ENCODE data around the gene CLGN.

CLGN gene

GRCh38 chr4:140374130-140374477 lies 53.3 kb downstream of the CLGN start:
- DNase-seq (ENCODE audit: low read depth): no peak

- DNase-seq (ENCODE audit: low read depth): peak; percentile 95
Measured at GRCh38 chr4:140373328-140374129, 53.9 kb downstream of the CLGN start, which contains the start of gene SCOC. TSS of gene SCOC (plus strand) at chr4:140373646. CDS start at chr4:140379171, 5,525 bp downstream.

GRCh38 chr4:140372751-140373327 lies 54.6 kb downstream of the CLGN start:
- no peak for DNase-seq (ENCODE audit: low read depth)

- DNase-seq (ENCODE audit: low read depth): no peak
Measured at GRCh38 chr4:140368686-140369085, 58.8 kb downstream of the CLGN start.

GRCh38 chr4:140367738-140368137 lies 59.7 kb downstream of the CLGN start:
- no peak for DNase-seq (ENCODE audit: low read depth)

GRCh38 chr4:140363558-140363957 lies 63.9 kb downstream of the CLGN start:
- DNase-seq (ENCODE audit: low read depth): no peak

- DNase-seq (ENCODE audit: low read depth): no peak
Measured at GRCh38 chr4:140363051-140363450, 64.4 kb downstream of the CLGN start.

- no peak for DNase-seq (ENCODE audit: low read depth)
Measured at GRCh38 chr4:140361099-140361498, 66.3 kb downstream of the CLGN start.

- DNase-seq (ENCODE audit: low read depth): peak; percentile 72
Measured at GRCh38 chr4:140359562-140360427, 67.7 kb downstream of the CLGN start.

GRCh38 chr4:140358281-140358680 lies 69.2 kb downstream of the CLGN start:
- no peak for DNase-seq (ENCODE audit: low read depth)

GRCh38 chr4:140357868-140358267 lies 69.6 kb downstream of the CLGN start:
- no peak for DNase-seq (ENCODE audit: low read depth)

- DNase-seq (ENCODE audit: low read depth): no peak
Measured at GRCh38 chr4:140355288-140355687, 72.2 kb downstream of the CLGN start.

GRCh38 chr4:140353786-140354185 lies 73.7 kb downstream of the CLGN start:
- DNase-seq (ENCODE audit: low read depth): no peak

GRCh38 chr4:140351093-140352075 lies 76.1 kb downstream of the CLGN start:
- DNase-seq (ENCODE audit: low read depth): no peak

- DNase-seq (ENCODE audit: low read depth): no peak
Measured at GRCh38 chr4:140349816-140350215, 77.6 kb downstream of the CLGN start.

- no peak for DNase-seq (ENCODE audit: low read depth)
Measured at GRCh38 chr4:140346136-140346535, 81.3 kb downstream of the CLGN start.

GRCh38 chr4:140344621-140345020 lies 82.8 kb downstream of the CLGN start:
- no peak for DNase-seq (ENCODE audit: low read depth)

GRCh38 chr4:140344101-140344500 lies 83.3 kb downstream of the CLGN start:
- DNase-seq (ENCODE audit: low read depth): no peak

GRCh38 chr4:140343303-140343702 lies 84.1 kb downstream of the CLGN start:
- no peak for DNase-seq (ENCODE audit: low read depth)

- DNase-seq (ENCODE audit: low read depth): no peak
Measured at GRCh38 chr4:140342620-140343019, 84.8 kb downstream of the CLGN start.

Data from stimulated activated CD8-positive, alpha-beta memory T cell treated with anti-CD3 and anti-CD28 coated beads, Interleukin-12 subunit alpha, Interleukin-12 subunit beta, amount 100 ng/mL, for 1 hour (primary cell).